T1000 (cell line): Measurements from ENCODE around the gene ZNFX1.

Experiments
- DNase-seq: peaks from one replicate; lab custom pipeline; 2025; ENCODE audit warnings: mixed read lengths; lab: John Stamatoyannopoulos, UW

Gene ZNFX1

GRCh38 chr20:49278818-49279676 lies 1.2 kb upstream of the ZNFX1 start:
- no peak for DNase-seq

- no peak for DNase-seq
These were observed 146 bp downstream of the ZNFX1 start for GRCh38 chr20:49277786-49278035.

DNA sequence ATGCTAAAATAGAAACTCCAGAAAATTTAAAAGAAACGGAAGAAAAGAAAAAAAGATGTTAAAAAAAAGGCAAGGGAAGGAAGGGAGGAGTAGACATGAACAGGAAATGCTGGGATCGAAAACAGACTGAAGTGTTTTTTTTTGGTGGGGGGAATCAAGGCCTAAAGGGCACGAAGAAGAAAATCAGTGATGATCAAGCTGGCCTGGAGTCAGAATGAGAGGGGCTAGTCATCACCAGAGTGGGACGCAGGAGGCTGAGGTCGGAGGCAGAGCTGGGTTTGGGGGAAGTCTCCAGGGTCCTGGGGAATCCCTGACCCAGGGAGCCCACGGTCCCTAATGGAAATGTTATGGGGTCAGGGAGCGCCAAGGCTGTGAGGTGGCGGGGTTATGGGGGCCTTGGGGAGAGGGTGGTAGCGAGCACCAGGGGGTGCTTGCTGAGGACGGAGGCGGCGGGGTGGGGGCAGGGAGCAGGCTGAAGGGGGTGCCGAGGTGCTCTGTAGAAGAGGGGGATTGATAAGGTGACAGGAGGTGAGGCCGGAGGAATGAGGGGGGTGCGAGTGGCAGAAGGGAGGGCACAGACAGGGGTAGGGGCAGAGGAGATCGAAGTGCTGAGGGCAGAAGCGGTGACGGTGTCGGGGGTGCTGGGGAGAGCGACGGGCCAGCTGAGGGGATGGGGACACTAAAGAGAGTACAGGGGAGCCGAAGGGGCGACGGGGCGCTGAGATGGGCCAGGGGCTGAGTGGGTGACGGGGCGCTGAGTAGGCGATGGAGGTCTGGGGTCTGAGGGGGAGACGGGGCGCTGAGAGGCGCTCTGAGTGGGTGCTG lies 684 bp downstream of the ZNFX1 start:
- no peak for DNase-seq

DNA sequence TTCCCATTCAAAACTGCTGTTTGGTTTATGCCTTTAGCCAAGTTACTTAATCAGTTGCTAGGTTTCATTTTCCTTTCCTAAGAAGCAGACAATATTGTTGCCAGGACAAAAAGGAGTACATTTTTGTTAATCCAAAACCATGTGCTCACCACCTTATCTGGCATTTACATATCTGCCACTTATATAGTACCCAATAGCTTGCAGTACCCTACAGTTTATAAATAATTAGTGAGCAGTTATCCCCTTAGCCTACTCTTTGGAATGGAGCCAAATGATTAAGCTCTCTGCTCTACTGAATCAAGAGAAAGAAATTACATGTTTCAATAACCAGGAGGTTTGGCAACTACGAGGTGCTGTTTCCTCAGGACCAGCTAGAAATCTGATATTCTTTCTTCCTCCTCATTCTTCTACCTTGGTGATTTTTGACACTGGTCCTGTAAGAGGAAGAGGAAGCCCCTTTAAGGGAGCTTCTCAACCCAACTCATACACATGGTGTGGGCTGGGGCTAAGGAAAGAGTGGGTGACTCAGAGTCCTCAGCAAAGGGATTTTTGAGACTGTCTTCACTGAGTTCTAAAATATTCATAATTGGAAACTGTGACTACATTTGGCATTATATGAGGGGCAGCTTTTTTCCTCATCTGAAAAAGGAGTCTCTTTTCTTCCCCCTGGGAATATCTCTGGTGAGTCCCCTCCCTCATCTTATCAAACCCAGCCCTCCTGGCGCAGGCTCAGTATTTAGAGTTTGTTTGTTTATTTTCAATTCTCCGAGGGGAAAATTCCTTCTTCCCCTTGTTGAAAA lies 1.5 kb downstream of the ZNFX1 start:
- no peak for DNase-seq

- no peak for DNase-seq
These were observed 2.2 kb downstream of the ZNFX1 start for GRCh38 chr20:49275636-49276035.

- no peak for DNase-seq
These were observed 2.6 kb downstream of the ZNFX1 start for GRCh38 chr20:49275216-49275615.

DNA sequence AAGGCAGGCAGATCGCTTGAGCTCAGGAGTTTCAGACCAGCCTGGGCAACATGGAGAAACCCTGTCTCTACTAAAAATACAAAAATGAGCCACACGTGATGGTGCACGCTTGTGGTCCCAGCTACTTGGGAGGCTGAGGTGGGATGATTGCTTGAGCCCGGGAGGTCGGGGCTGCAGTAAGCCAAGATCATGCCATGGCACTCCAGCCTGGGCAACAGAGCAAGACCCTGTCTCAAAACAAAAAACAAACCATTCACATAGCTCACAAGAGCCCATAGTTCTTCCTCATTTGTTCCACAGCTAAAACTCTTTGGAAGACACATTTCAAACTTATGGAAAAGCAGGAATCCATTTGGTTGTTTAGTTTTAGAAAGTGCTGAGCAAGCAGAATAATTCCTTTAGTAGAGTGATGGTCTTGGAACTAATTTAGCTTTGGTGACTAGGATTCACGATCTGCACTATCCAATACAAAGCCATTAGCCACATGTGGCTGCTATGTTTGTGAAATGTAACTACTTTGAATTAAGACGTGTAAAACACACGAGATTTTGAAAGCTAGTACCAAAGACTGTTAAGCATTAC lies 4.1 kb downstream of the ZNFX1 start:
- DNase-seq: no peak

- DNase-seq: no peak
These were observed 5.2 kb downstream of the ZNFX1 start for GRCh38 chr20:49272654-49273053.

- DNase-seq: no peak
These were observed 7.1 kb downstream of the ZNFX1 start for GRCh38 chr20:49270736-49271135.

DNA sequence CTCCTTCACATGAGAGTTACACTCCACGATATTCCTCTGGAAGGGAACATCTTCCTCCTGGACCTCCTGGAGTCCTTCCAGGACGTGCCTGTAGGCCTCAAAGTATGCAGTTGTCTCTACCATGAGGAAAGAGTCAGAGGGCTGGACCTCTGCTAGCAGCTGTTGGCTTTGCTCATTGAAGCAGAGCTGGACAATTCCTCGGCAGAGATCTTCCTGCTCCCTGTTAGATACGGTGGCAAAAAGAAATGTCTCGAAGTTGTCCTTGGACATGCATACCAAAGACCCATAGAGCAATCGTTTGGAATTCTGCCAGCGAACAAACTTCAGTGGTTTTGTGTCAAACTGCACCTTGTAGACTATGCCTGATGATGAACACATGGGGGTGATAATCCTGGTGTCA lies 7.7 kb downstream of the ZNFX1 start:
- DNase-seq: no peak

DNA sequence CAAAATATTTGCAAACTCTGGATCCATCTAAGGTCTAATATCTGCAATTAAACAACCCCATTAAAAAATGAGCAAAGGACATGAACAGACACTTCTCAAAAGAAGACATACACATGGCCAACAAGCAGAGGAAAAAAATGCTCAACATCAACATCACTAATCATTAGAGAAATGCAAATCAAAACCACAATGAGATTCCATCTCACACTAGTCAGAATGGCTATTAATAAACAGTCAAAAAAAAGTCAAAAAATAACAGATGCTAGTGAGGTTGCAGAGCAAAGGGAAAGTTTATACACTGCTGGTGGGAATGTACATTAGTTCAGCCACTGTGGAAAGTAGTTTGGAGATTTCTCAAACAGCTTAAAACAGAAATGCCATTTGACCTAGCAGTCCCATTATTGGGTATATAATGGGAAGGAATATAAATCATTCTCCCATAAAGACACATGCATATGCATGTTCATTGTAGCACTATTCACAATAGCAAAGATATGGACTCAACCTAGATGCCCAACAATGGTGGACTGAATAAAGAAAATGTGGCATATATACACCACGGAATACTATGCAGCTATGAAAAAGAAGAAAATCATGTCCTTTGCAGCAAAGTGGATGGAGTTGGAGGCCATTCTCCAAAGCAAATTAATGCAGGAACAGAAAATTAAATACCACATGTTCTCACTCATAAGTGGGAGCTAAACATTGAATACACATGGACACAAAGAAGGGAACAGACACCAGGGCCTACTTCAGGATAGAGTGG lies 9.1 kb downstream of the ZNFX1 start:
- DNase-seq: no peak

GRCh38 chr20:49267327-49267726 lies 10.5 kb downstream of the ZNFX1 start:
- no peak for DNase-seq

DNA sequence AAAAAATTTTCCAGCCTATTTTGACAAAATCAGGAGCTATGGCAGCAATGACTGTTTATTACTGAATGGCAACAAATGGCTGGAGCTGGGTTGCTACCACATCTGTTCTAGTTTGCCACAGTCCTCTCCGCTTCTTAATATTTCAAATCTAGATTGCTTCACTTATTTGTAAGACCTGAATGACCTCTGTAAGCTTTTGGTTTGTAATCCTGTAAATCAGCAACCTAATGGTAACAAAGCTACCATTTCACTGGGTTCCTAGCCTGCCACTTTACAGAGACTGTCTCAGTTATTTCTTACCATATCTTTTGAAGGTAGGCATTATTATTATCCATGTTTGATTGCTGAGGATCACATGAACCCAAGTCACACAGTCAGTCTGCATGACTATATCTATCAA lies 15.4 kb downstream of the ZNFX1 start:
- DNase-seq: no peak

DNA sequence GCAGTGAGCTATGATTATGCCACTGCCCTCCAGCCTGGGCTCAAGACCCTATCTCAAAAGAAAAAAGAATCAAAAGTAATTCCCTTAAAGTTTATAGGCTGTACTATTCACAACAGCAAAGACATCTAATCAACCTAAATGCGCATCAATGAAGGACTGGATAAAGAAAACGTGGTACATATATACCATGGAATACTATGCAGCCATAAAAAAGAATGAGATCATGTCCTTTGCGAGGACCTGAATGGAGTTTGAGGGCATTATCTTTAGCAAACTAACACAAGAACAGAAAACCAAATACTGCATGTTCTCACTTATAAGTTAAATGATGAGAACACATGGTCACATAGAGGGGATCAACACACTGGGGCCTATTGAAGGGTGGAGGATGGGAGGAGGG lies 16.7 kb downstream of the ZNFX1 start:
- no peak for DNase-seq

DNA sequence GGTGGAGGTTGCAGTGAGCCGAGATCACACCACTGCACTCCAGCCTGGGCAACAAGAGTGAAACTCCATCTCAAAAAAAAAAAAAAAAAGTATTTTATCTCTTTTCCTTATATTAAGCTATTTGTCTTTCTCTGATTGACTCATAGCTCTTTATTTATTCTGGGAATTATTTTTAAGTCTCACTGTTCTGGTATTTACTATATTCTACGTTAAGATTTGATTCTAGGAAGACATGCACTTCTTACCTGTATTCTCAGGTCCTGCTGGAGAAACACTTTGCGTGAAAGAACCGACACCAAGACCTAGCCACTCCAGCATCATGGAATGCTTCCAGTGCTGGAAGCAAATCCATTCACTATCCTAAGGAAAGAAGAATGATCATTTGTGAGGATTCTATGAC lies 17.6 kb downstream of the ZNFX1 start:
- DNase-seq: no peak

DNA sequence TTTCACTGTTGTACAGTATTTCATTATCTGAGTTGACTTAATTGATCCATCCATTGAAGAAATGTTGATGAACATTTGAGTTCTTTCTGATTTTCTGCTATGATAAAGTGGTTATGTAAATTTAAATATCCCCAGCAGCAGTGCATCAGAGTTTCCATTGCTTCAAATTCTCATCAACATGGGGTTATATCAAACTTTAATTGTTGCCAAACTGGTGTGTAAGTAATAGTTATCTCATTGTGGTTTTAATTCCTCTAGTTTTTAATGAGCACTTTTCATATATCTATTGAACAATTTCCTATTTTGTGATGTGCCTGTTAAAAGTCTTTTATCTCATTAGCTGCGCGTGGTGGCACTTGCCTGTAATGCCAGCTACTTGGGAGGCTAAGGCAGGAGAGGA lies 18.1 kb downstream of the ZNFX1 start:
- no peak for DNase-seq

DNA sequence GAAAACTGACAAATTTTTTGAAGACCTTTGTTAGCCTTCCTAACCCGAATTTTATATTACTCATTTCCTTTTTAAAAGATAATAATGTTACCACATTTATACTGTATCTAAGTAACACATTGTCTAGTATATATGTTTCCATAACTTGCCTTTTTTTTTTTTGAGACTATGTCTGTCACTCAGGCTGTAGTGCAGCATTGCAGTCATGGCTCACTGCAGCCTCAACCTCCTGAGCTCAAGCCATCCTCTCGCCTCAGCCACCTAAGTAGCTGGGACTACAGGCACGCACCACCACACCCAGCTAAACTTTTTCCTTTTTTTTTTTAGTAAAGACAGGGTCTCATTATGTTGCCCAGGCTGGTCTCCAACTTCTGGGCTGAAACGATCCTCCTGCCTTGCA lies 18.6 kb downstream of the ZNFX1 start:
- no peak for DNase-seq

GRCh38 chr20:49256261-49256660 lies 21.6 kb downstream of the ZNFX1 start:
- DNase-seq: no peak

DNA sequence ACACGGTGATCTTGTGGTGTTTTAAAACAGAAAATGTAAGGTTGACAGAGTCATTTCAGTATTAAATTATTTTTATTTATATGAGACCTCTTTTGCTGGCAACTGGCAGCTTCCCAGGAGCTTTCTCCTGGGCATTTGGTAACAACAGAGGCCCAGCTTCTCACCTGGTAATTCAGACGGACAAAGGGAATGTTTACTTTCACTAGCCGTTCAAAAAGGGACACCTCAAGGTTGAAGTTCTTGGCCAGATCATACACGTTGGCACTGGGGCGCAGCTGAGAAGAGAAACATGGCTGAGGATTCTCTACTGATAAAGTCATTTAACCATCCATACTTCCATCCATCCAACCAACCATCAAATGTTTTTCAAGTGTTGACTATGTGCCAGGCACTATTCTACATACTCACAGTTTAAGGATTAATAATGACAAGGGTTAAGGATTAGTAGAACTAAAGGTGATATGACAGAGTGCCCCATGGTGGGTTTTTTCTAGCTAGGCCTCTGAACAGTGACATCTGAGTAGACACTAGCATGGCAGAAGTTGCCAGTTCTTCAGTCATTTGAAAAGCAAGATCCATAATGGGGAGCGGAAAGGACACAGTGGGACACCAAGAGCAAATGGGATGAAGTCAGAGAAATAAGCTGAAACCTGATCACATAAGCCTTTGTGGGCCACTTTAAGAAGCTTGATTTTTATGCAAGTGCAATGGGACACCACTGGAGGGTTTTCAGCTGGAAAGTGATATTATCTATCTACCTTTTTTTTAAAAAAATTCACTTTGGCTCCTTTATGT lies 25.1 kb downstream of the ZNFX1 start:
- DNase-seq: no peak

- DNase-seq: no peak
These were observed 28.8 kb downstream of the ZNFX1 start for GRCh38 chr20:49248879-49249665.
